Stimulated activated CD8-positive, alpha-beta memory T cell treated with anti-CD3 and anti-CD28 coated beads, Interleukin-12 subunit alpha, Interleukin-12 subunit beta, amount 100 ng/mL, for 24 hours (primary cell): Measurements from ENCODE around the gene FBXL7.
"Not testable (repeated sequence)": the region's sequence is repeated elsewhere in the genome, so short reads cannot be mapped to it uniquely, and the experiment has no call there.

Experiments used
- DNase-seq: peaks from one replicate; pipeline ENCODE4 v3.0.0-alpha.2; 2020; ENCODE audit errors: extremely low read depth

The FBXL7 gene

DNA sequence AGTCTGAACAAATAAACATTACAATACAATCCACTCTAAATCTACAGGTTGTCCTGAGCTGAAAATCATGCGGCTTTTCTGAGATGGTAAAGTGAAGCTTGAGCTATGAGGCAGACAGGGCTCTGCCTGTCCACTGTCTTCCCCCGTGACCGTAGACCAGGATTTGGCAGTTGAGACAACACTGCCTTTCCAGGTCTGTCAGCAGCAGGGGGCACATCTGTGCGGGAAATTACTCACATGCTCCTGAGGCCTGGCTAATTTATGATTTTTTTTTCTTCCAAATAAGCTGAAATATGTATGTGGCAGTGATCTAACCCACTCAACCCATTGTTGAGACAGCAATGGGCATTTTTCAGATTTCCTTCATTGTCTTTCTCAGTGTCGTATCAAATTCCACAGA is 307.9 kb downstream of the FBXL7 start:
- DNase-seq: no peak

DNA sequence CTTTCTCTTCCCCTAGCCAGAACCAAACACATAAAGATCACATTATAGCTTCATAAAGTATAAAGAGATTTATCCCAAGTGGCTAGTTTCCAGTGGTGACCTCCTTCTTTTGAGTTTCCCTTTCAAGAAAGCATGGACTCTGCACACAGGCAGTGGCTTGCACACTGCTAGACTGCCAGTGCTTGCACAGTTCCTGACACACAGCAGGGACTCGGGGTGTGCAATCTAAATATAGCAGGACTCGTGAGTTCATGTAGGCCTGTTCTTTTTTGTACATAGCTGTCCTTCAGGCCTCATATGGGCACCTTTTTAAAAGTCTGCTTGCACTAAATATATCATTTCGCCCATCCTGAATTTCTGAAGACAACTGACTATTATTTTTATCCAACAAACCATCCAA is 308.6 kb downstream of the FBXL7 start:
- no peak for DNase-seq

DNA sequence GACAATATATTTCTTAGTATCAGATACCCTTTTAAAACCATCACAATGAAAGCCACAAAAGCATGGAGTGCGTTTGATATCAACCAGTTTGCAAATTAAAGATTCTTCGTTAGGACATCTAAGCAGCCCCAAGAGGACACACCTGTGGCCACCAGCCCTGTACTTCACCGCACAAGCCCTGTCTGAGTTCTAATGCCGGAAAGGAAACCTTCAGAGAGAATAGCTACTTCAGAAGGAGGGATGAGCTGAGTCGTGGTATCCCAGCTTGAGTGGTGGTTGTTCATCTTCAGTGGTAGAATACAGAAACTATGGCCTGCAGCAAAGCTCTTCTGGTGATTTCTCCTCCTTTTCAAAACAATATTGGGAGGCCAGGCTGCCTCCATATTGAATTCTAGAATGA is 319.6 kb downstream of the FBXL7 start:
- DNase-seq: no peak

DNA sequence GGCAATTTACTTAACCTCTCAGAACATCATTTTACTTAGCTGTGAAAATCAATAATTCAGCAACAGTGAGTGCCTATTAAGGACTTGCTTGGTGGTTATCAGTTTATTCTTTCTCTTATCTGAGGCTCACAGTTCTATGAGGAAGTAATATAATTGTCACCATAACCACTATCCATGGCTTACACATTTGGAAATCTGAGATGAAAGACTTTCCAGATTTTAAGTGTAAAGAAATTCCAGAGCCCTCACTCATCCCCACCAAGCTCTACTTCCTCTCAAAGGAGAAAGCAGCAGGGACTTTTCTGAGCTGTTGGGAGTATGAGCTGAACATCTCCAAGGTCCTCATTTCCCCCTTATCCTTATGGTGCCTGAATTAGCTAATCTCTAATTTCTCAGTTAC is 321.5 kb downstream of the FBXL7 start:
- no peak for DNase-seq

DNA sequence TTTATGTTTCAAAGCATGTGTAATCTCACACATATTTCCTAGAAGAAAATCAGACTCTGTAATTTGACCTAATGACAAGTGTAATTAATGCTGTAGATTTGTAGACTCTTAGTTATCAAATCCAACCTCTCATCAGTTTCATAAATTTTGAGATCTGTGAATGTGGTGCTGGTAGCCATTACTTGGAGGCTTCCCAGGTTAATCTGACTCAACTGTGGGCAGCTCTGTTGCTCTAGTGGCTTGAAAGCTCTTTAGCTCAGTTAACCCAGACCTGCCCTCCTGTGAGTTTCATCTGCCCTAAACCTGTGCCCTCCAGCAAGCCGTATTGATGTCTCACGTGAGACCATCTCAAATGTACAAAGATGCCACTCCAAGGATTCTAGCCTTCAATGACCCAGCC is 323.4 kb downstream of the FBXL7 start:
- no peak for DNase-seq

DNA sequence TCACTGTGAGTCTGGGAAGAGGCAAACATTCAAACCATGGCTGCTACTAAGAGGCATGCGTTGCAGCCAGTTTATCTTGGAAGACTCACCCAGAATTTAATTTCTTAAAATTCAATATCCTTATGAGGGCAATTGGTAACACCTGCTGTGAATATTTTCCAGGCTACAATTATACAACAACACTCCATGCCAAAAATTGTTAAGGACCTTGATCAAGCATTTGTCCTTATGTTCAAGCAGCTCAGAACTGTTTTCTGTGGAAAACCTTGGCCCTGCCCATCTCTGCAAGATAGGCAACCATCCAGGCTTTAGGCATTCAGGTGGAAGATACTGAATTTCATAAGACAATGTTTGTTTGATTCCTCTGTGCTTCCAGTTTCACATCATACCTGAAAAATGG is 327.8 kb downstream of the FBXL7 start:
- no peak for DNase-seq

DNA sequence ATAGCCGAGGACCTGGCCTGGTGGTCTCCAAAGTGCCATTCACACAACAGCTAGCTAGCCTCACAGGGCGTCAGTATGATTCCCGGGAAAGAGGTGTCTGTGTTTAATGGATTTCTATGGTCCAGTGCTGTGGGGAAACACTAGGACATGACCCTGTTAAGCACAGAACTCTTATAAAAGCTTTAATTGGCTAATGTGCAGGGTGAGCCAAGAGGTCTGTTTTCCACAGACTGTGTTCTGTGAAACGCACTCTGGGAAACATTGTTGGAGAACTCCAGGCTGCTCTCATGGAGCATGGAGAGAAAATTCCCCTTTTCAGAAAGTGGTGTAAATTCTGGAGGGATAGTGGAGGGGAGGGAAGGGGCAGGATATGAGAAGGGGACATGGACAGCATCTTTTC is 331.4 kb downstream of the FBXL7 start:
- no peak for DNase-seq

DNA sequence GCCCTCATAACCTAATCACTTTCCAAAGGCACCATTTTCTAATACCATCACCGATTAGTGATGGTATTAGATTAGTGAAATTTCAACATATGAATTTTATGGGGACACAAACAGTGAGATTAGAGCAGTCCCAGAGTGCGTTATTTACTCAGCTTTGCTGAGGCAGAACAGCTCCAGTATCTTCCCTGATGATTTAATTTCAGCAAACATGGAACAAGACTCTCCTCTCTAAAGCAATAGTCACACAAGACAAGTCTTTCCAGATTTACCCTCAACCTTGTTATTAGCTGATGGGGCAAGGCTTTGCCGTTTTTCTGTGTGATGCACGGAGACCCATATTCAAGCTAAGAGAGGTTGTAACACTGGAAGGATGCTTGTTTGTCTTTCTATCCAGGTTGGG is 333.4 kb downstream of the FBXL7 start:
- no peak for DNase-seq

DNA sequence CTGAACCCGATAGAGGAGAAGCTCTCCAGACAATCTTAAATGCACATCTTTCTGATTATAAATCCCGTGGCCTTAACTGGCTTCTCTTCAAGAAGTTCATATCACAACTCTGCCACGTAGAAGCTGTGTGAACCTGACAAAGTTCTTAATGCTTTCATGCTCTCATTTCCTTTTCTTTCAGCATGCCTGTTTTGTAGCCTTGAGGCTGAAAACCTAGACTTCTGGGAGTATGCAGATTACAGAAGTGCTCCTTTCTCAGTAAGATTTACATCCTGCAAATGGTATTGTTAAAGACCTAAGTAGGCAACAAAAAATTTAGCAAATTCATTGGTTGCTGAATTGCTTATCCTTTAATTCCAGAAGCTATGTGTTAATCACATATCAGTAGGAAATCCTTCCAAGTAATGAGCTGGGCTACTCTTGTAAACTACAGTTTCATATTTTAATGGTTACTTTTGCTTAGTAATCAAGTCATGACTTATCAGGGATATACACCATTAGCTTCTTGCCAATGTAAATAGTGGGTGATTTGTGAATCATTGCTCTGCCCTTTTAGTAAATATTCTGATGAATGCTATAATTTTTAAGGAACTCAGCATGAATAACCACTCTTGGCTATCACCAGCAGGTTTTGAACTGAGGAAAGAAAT is 334.7 kb downstream of the FBXL7 start:
- DNase-seq: no peak

DNA sequence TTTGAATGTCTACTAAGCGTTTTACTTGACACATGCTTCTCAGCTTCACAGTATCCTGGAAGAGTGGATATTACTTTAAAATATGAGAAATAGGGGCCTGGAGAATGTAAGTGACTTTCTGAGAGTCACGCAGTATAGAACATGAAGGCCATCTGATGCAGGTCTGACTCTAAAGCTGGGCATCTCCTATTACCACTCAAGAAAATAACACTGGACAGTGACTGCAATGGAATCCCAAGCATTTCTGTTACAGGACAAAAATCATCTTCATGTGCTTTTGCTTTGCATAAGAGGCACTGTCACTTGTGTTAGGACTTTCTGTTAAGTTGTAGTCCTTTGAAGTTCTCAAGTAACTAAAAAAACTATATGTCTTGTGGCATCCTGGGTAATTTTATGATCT is 335.5 kb downstream of the FBXL7 start:
- DNase-seq: no peak

DNA sequence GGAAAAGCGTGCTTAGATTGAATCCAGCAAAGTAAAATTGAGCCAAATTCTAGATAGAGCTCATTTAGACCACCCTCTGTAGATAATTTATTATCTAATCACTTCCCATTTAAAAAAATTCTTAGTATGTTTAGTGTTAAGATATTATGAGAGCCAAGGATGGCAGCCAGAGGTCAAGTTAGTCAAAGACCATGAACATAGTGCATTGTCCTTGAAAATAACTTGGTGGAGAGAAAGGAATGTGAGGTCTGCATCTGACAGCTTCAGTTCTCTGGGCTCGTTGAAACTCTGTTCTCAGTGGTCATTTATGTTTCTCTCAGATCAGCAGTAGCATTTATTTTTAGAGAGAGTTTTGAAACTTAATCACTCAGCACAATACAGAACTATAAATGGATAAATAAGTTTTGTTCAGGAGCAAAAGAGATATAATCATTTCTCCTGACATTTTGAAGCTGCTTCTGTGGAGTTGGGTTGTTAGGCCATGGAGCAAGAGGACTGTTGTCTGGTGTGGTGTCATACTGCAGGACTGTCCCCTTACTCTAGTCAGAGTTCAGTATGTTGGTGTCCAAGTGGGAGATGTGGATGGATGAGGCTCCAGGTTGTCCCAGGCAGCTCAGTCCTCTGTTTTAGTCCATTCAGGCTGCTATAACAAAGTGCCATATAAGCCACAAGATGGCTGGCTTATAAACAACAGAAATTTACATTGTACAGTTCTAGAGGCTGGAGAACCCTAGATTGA is 337.7 kb downstream of the FBXL7 start:
- DNase-seq: no peak

DNA sequence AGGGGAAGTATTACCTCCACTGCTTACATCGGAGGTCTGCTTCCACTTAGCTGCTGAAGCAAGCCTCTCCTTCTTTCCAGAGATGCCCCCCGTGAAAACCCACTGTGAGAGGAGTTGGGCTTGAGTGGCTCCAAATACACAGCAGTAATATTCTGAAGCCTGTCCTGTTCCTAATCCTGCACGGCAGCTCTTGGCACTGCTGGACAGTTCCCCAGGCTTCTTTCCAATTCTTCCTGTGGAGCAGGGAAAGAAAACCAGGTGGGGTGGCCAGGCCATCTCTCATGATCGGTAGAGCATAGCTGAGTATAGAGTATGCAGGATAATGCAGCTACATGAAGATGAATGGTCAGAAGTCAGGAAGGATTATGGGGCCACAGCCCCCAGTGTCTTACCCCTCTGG is 344.3 kb downstream of the FBXL7 start:
- DNase-seq: no peak

DNA sequence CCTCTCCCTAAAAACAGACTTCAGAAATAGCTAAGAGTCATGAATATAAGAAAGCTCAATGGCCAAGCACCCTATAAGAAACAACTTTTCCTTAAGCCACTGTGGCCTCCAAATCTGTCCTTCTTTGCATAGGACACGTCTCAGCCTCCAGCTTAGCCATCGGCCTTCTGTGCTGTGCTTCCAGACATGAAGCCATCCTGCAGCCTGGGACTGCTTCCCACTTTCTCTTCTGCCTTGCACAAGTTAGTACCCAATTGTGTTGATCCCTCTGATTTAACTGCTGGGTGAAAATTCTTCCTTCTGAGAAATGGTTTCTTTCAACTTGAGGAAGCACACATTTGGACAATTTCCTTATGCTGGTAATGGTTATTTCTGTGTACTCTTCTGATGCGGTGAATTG is 344.9 kb downstream of the FBXL7 start:
- DNase-seq: no peak

DNA sequence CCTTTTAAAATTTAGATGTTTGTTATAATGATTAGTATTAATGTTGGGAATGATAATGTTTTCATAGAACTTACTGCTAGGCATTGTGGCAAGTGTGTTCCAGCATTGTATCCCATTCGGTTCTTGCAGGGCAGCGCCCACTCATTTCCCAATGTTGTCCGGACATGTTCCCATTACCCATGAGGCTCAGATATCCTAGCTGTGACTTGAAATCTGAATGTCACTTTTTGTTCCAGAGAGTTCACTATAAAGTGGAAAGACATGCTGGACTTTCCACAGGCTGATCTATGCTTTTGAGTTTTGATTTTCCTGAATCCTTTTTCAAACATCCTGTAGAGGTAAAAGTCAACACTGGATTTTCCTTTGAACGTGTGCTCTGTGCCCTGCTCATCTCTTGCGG is 350.6 kb downstream of the FBXL7 start:
- no peak for DNase-seq

DNA sequence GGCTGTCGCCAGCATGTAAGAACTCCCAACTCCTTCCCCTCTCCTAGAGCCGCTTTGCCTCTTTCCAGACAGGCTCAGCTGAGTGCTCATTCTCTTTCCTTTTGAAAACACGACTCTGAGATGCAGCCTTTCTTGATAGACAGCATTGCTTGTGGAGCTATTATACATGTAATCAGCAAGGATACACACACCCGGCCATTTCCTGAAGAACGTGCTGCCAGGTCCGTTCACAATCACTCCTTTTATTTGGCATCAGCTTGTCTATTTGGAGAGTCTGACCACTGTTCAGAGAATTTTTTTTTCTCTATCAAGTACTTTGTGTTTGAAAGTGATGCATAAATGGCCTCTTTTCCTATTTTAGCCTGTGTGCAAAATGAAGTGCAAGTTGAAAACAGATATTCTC is 351.0 kb downstream of the FBXL7 start:
- no peak for DNase-seq

DNA sequence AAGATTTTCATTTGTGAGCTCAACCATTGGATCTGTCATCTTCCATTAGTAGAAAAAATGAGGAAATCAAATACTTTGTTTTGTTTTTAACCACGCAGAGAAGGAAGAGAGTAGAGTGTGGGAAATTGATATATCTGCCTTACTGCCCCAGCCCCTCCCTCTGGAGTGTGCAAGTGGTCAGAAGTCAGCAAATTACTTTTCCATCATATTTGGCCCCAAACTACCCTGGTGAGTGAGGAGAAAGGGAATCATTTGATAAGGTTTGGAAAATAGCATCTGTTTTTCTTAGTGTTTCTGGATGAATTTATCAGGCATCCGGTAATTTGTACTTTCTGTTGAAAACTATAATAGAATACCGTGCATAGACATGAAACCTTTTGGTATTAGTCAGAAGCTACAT is 352.2 kb downstream of the FBXL7 start:
- DNase-seq: no peak

DNA sequence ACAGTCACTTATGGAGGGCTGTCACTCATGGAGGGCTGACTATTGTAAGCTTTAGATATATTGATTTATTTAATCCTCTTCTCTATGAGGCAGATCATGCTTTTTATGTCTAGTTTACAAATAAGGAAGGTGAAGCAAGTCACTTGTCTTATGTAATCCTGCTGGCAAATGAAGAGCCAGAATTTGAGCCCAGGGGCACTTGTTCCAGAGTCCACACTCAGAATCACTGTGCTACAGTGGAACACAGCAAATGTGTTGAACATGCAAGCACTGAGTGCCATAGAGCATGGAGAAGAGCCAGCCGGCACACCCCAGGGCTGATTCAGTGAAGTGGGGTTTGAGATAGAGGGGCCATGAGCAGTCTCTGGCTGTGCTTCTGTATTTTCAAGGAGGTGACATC is 353.0 kb downstream of the FBXL7 start:
- DNase-seq: no peak

DNA sequence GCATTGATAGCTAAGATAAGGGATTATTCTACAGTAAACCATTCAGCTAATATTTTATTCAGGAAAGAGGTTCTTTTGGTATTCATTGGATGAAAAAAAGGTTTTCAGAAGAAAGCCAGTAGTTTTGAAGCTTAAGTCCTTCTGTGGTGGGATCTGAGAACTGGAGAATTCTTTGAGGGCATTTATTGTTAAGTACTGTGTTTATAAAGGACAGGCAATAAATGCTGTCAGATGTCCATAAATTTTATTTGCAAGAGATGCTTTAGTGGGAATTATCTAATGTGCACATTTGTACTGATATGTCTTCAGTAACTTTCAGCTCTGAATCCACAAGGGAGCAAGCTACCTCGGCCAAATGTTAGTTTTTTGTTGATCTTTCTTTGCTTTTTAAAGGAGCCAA is 358.3 kb downstream of the FBXL7 start:
- DNase-seq: no peak

DNA sequence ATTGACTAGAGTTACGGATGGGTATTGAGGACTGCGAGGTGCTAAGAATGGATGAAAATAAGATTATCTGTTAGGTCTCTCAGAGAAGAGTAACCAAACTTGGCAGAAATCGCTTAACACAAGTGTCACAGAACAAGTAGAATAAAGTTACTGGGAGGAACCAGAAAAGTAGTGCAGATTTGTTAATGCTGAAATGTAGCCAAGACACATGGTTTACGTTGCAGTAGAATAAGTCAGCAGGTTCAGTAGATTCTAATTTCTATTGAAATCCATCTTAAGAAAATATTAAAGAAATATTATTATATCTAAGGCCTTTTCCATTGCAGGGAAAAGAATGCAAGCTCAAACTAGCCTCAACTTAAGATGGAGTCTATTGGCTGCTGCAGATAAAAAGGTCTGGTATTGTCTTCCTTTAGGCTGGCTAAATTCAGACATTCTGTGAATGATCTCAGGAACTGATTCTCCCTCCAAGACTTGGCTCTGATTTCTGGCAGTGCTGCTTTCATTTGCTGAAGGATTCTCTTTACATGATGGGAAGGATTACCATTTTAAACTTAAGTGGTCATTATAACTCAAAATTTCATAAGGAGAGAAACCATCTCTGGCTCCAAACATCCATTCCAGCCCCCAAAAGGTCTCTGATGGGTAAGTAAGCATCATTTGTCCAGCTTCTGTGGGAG is 364.7 kb downstream of the FBXL7 start:
- no peak for DNase-seq

DNA sequence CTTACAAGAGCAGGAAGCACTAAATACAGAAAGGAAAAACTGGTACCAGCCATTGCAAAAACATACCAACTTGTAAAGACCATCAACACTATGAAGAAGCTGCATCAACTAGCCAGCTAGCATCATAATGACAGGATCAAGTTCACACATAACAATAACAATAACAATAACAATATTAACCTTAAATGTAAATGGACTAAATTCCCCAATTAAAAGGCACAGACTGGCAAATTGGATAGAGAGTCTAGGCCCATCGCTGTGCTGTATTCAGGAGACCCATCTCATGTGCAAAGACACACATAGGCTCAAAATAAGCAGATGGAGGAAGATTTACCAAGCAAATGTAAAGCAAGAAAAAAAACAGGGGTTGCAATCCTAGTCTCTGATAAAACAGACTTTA is 372.3 kb downstream of the FBXL7 start:
- not testable (repeated sequence) for DNase-seq

DNA sequence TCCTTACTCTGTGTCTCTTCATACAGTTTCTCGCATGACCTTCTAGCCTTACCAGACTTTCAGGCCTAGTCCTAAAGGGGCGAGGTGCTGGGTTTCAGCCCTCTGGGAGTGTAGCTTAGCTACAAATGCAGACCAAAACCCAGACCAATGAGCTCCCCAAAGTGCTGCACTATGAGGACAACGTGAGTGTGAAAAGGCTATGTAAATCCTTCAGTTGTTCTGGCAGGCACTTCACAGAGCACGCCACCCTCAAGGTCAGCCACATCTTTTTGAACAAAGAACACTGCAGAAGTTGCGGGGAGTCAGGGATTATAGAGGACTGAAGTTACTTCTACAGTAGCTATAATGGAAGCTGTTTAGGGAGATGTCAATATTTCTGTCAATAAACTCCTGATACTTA is 377.9 kb downstream of the FBXL7 start:
- no peak for DNase-seq

DNA sequence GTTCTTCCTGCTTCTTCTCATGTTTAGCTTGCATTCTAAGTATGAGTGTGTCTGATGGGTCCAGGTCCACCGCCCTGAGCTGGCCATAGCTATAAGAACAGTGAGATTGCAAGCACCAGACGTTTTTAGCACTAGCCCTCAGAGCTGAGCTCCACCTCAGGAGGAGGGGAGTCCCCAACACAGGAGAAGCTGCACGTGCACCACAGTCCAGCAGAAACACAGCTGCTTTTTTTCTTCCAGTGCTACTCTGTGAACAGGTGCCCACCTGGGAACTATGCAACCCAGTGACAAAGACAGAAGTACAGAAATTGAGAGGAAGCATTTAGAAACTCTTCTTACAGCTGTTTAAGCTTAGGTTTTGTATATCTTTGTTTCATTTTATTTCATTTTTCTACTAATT is 380.2 kb downstream of the FBXL7 start:
- no peak for DNase-seq

DNA sequence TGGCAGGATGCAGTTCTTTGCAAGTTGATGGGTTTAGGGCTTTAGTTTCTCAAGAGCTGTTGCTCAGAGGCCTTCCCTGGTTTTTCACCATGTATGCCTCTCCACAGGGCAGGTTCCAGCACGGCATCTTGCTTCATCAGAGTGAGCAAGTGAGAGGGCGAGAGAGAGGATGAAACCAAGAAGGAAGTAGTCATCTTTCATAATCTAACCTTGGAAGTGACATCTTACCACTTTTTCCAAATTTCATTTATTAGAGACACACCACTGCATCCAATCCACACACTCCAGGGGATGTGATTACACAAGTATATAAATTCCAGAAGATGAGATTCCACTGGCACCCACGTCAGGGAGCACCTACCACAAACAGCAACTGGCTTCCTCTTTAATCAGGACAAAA is 385.2 kb downstream of the FBXL7 start:
- DNase-seq: no peak
